ENCODE data around the gene CUEDC1.
"Not testable (repeated sequence)": the region's sequence is repeated elsewhere in the genome, so short reads cannot be mapped to it uniquely, and the experiment has no call there.

The CUEDC1 gene

GRCh38 chr17:57937492-57937891, 17.7 kb downstream of the CUEDC1 start:
- DNase-seq: no peak

- no peak for DNase-seq
Observed at GRCh38 chr17:57935833-57936807, 19.1 kb downstream of the CUEDC1 start.

GRCh38 chr17:57931488-57932137, 23.6 kb downstream of the CUEDC1 start:
- no peak for DNase-seq

GRCh38 chr17:57930239-57930638, 25.0 kb downstream of the CUEDC1 start:
- DNase-seq: no peak

- no peak for DNase-seq
Observed at GRCh38 chr17:57929386-57929785, 25.8 kb downstream of the CUEDC1 start.

GRCh38 chr17:57928928-57929327, 26.3 kb downstream of the CUEDC1 start:
- no peak for DNase-seq

GRCh38 chr17:57927048-57927723, 28.0 kb downstream of the CUEDC1 start:
- DNase-seq: no peak

- no peak for DNase-seq
Observed at GRCh38 chr17:57926723-57927047, 28.5 kb downstream of the CUEDC1 start.

GRCh38 chr17:57925361-57925990, 29.7 kb downstream of the CUEDC1 start:
- no peak for DNase-seq

GRCh38 chr17:57924677-57925076, 30.5 kb downstream of the CUEDC1 start:
- no peak for DNase-seq

- no peak for DNase-seq
Observed at GRCh38 chr17:57923182-57923872, 31.9 kb downstream of the CUEDC1 start.

GRCh38 chr17:57922745-57923144, 32.5 kb downstream of the CUEDC1 start:
- DNase-seq: not testable (repeated sequence)

GRCh38 chr17:57920916-57921703, 34.1 kb downstream of the CUEDC1 start:
- no peak for DNase-seq

GRCh38 chr17:57919918-57920317, 35.3 kb downstream of the CUEDC1 start:
- no peak for DNase-seq

GRCh38 chr17:57918017-57918895, 37.0 kb downstream of the CUEDC1 start:
- DNase-seq: no peak

GRCh38 chr17:57916925-57917858, 38.0 kb downstream of the CUEDC1 start:
- peak; percentile 31 for DNase-seq

- no peak for DNase-seq
Observed at GRCh38 chr17:57915985-57916757, 39.0 kb downstream of the CUEDC1 start.

- DNase-seq: no peak
Observed at GRCh38 chr17:57915544-57915943, 39.7 kb downstream of the CUEDC1 start.
